ENCODE results near the gene PAPPA2. TPM values are rescaled to one million over a fixed set of nuclear protein-coding genes. Genes with fewer than 3 reads are reported as not detected.

Gene PAPPA2
- total and polyA plus RNA-seq, 2 donors (not counting 1 experiment from before 2014, with no cell fraction given) = not detected

DNA sequence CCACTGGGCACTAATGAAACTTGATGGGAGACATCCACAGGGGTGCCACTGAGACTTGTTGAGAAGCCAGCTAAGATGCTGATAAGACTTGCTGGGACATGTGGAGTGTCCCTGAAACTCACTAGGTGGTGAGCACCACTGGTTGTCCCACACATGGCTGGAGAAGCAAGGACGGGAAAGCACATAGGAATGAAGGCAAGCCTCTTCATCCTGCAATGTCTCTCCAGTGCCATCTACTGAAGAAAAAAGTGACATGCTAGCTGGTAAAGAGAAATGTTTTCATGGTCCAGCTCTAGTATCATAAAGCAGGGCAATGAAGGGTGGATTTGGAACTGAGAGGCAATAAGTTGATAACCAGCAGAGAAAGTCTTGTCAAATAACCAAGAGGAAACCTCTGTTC lies 283.0 kb downstream of the PAPPA2 start:
- Mint-ChIP-seq H3K9me3 (ENCODE audit: insufficient read depth) (peaks cover 2% of the 10 kb centered on the region), H3K27me3 (peaks cover 2% of the 10 kb centered on the region), H3K4me1 (no peaks in the 10 kb centered on the region), H3K4me3 (no peak overlapping the region), H3K27ac (no peak overlapping the region)
- no peaks in the 10 kb centered on the region for H3K4me1 ChIP-seq (ENCODE audit: control insufficient read depth in 2 of 2, insufficient read depth in 2 of 2, low read length in 2 of 2)
- TF ChIP-seq, protein P1, sequence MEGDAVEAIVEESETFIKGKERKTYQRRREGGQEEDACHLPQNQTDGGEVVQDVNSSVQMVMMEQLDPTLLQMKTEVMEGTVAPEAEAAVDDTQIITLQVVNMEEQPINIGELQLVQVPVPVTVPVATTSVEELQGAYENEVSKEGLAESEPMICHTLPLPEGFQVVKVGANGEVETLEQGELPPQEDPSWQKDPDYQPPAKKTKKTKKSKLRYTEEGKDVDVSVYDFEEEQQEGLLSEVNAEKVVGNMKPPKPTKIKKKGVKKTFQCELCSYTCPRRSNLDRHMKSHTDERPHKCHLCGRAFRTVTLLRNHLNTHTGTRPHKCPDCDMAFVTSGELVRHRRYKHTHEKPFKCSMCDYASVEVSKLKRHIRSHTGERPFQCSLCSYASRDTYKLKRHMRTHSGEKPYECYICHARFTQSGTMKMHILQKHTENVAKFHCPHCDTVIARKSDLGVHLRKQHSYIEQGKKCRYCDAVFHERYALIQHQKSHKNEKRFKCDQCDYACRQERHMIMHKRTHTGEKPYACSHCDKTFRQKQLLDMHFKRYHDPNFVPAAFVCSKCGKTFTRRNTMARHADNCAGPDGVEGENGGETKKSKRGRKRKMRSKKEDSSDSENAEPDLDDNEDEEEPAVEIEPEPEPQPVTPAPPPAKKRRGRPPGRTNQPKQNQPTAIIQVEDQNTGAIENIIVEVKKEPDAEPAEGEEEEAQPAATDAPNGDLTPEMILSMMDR (IDR thresholded peaks at IDR 0.05) = no peak
- TF ChIP-seq EZH2 (IDR thresholded peaks at IDR 0.05; ENCODE audit: borderline replicate concordance, insufficient read depth, low read depth, low read length, poor library complexity, severe bottlenecking) = no peak
- ChIA-PET CTCF (no interaction called here), POLR2A (no interaction called here)
- no peak for ATAC-seq (ENCODE audit: low read depth)
- no peak overlapping the region for H3K9ac ChIP-seq (ENCODE audit: low read length)
- no peaks in the 10 kb centered on the region for H3K36me3 ChIP-seq (replicated peaks in 1 of 2; ENCODE audit: control extremely low read depth in 1 of 2, control insufficient read depth in 1 of 2, extremely low read depth in 1 of 2, insufficient read depth in 2 of 2, low read length in 1 of 2)
- no peak overlapping the region for H3K4me2 ChIP-seq (replicated peaks; ENCODE audit: low read depth, low read length, poor library complexity, severe bottlenecking)
- intact Hi-C loops (cut with micrococcal nuclease) = no loop called here
- WGBS (ENCODE audit: insufficient coverage) = no CpG with 5 or more reads among the region's 1 CpG
- H3K27me3 ChIP-seq (replicated peaks in 1 of 4; ENCODE audit: control extremely low read depth in 1 of 4, control insufficient read depth in 3 of 4, insufficient read depth in 4 of 4, low read length in 3 of 4) = peaks cover 0 to 3% (median 1%) of the 10 kb centered on the region in 4 experiments
- no peak overlapping the region for H3K27ac ChIP-seq (ENCODE audit: low read length in 2 of 2)
- no peaks in the 10 kb centered on the region for H4K20me1 ChIP-seq (ENCODE audit: control insufficient read depth, insufficient read depth, low read length, poor library complexity, severe bottlenecking)
- H2AFZ ChIP-seq (ENCODE audit: insufficient read depth, low read depth, low read length, poor library complexity, severe bottlenecking) = no peak overlapping the region
- no peaks in the 10 kb centered on the region for H3K79me2 ChIP-seq (ENCODE audit: control insufficient read depth, insufficient read depth, low read length)
- no peak overlapping the region for H3K4me3 ChIP-seq (ENCODE audit: control extremely low read depth in 1 of 5, extremely low read depth in 1 of 5, insufficient read depth in 1 of 5, low read depth in 2 of 5, low read length in 4 of 5)
- no peak for DNase-seq
- H3K9me3 ChIP-seq (ENCODE audit: control extremely low read depth in 1 of 3, control insufficient read depth in 2 of 3, insufficient read depth in 1 of 3, low read length in 2 of 3) = no peaks in the 10 kb centered on the region

DNA sequence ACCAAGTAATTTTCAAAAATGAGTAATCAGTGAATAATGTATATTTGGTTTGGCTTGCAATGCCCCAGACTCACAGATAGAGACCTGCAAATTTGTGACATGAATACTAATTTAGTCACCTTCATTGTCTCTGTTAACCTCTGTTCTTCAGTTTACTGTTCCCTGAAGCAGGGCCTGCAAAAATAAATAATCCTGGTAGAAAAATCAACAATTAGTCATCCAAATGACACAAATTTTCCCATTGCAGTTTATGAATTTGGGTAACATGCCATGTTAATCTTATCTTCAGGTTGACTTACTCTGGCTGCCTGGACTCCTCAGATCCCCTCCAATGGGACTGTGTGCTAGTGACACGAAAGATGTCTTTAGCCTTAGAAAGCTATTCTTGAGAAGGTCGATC lies 289.5 kb downstream of the PAPPA2 start:
- 94% methylated on average over 2 of the region's 2 CpGs for WGBS (ENCODE audit: insufficient coverage)
- ChIA-PET POLR2A (no interaction called here), CTCF (no interaction called here)
- no peak overlapping the region for H3K4me3 ChIP-seq (ENCODE audit: control extremely low read depth in 1 of 5, extremely low read depth in 1 of 5, insufficient read depth in 1 of 5, low read depth in 2 of 5, low read length in 4 of 5)
- DNase-seq (no peak), ATAC-seq (ENCODE audit: low read depth) (no peak)
- H2AFZ ChIP-seq (ENCODE audit: insufficient read depth, low read depth, low read length, poor library complexity, severe bottlenecking) = no peak overlapping the region
- intact Hi-C loops (cut with micrococcal nuclease) = no loop called here
- H3K79me2 ChIP-seq (ENCODE audit: control insufficient read depth, insufficient read depth, low read length) = no peaks in the 10 kb centered on the region
- no peaks in the 10 kb centered on the region for H3K4me1 Mint-ChIP-seq
- no peaks in the 10 kb centered on the region for H3K9me3 Mint-ChIP-seq (ENCODE audit: insufficient read depth)
- no peaks in the 10 kb centered on the region for H4K20me1 ChIP-seq (ENCODE audit: control insufficient read depth, insufficient read depth, low read length, poor library complexity, severe bottlenecking)
- no peak overlapping the region for H3K4me3 Mint-ChIP-seq
- no peak overlapping the region for H3K4me2 ChIP-seq (replicated peaks; ENCODE audit: low read depth, low read length, poor library complexity, severe bottlenecking)
- TF ChIP-seq, protein P1 (IDR thresholded peaks at IDR 0.05) = no peak
- TF ChIP-seq EZH2 (IDR thresholded peaks at IDR 0.05; ENCODE audit: borderline replicate concordance, insufficient read depth, low read depth, low read length, poor library complexity, severe bottlenecking) = no peak
- no peak overlapping the region for H3K27ac ChIP-seq (ENCODE audit: low read length in 2 of 2)
- no peaks in the 10 kb centered on the region for H3K4me1 ChIP-seq (ENCODE audit: control insufficient read depth in 2 of 2, insufficient read depth in 2 of 2, low read length in 2 of 2)
- H3K27me3 ChIP-seq (replicated peaks in 1 of 4; ENCODE audit: control extremely low read depth in 1 of 4, control insufficient read depth in 3 of 4, insufficient read depth in 4 of 4, low read length in 3 of 4) = no peaks in the 10 kb centered on the region
- no peaks in the 10 kb centered on the region for H3K27me3 Mint-ChIP-seq
- no peak overlapping the region for H3K27ac Mint-ChIP-seq
- no peak overlapping the region for H3K9ac ChIP-seq (ENCODE audit: low read length)
- no peaks in the 10 kb centered on the region for H3K36me3 ChIP-seq (replicated peaks in 1 of 2; ENCODE audit: control extremely low read depth in 1 of 2, control insufficient read depth in 1 of 2, extremely low read depth in 1 of 2, insufficient read depth in 2 of 2, low read length in 1 of 2)
- no peaks in the 10 kb centered on the region for H3K9me3 ChIP-seq (ENCODE audit: control extremely low read depth in 1 of 3, control insufficient read depth in 2 of 3, insufficient read depth in 1 of 3, low read length in 2 of 3)

Data from B cell (primary cell).